Activated naive CD8-positive, alpha-beta T cell treated with anti-CD3 and anti-CD28 coated beads, Interleukin-2, amount 50 U/mL, for 16 hours (primary cell): ENCODE results near the gene TBC1D25.

Experiments
- DNase-seq: peaks from one replicate; pipeline ENCODE4 v3.0.0-alpha.2; 2020; ENCODE audit warnings: low read depth, low spot score

Gene TBC1D25

DNA sequence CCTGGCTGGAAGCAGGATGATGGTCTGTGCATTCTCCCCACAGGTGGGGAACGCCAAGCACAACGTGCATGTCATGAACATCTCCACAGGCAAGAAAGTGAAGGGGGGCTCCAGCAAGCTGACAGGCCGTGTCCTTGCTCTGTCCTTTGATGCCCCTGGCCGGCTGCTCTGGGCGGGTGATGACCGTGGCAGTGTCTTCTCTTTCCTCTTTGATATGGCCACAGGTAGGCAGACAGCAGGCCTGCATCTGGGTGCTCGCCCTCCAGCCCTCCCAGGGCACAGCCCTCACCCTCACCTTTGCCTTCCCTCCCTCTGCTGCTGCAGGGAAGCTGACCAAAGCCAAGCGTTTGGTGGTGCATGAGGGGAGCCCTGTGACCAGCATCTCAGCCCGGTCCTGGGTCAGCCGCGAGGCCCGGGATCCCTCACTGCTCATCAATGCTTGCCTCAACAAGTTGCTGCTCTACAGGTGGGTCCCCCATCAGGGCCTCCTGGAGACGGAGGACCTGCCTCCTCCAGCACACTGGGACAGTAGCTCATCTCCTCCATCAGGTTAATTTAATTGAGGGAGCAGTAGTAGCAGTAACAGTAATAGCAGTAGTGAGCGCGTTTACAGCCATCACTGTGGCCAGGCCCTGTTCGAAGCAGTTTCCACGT is 62.4 kb downstream of the TBC1D25 start:
- no peak for DNase-seq

DNA sequence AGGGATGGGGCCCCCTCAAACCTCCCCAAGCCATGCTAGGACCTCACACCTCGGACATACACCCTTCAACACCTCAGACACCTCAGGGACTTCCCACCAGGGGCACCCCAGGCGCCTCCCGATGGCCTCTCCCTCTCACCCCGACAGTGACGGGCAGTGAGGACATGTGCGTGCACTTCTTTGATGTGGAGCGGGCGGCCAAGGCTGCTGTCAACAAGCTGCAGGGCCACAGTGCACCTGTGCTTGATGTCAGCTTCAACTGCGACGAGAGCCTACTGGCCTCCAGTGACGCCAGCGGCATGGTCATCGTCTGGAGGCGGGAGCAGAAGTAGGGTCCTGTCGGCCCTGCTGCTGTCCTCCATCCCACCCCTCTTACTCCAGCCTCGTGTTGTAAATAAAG is 65.2 kb downstream of the TBC1D25 start:
- no peak for DNase-seq

- no peak for DNase-seq
Observed at GRCh38 chrX:48606091-48606490, 66.6 kb downstream of the TBC1D25 start.

DNA sequence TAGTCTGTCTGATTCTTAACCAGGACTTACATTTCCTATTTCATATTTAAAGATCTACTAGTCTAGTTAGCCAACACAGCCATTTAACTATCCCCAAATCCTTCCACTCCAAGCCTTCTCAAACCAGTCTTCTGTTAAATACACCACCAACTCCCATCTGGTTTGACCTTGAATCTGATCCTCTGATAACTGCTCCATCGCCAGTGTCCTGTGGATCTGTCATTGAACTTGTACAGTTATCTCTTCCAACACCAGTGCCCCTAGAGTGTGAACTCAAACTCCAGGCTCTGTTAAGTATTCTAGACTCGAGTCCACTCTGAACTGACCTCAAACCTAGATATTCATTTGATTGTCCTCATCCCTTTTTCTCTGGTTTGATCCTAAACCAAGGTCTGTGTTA is 72.2 kb downstream of the TBC1D25 start:
- DNase-seq, result no peak
